GM18519 (cell line): ENCODE measurements around the gene ANO6.

Source experiments
- ATAC-seq: cut with Tn5 transposase; IDR thresholded peaks from one replicate; pipeline ENCODE4 v1.9.1; 2021; ENCODE audit warnings: mild to moderate bottlenecking, moderate library complexity; ENCODE audit not compliant: unreplicated experiment, low FRiP score

Gene ANO6

DNA sequence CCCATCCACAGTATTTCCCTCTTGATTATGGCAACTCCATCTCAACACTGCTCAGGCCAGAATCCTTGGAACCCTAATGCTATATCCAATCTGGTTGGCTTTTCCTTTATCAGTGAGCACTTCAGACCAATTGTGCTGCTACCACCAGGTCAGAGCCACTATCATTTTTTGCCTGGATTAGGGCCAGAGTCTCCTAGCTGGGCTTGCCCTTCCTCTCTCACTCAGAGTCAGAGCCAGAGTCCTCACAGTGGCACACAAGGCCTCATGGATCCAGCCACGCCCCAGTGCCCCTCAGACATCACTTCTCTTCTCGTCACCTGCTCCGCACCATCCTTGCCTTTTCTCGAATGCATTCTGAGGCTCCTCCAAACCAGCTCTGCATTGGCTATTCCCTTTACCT, 211.1 kb downstream of the ANO6 start:
- no peak for ATAC-seq

DNA sequence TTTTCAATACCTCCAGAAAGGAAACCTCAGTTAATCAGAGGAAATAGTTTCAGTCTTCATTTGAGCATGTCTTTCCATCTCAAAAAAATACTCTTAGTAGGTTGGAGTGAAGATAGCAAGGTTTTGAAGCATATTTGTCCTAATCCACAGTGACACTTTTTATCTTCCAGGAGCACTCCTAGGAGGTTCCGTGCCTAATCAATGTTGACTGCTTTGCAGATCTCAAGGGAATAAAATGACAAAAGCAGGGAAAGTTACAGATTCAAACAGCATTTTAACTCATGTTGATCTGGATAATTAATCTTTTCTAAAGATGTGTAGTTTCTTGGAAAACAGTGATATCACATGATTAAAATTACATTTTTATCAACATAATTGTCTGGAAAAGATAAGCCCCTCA, 213.9 kb downstream of the ANO6 start:
- no peak for ATAC-seq

DNA sequence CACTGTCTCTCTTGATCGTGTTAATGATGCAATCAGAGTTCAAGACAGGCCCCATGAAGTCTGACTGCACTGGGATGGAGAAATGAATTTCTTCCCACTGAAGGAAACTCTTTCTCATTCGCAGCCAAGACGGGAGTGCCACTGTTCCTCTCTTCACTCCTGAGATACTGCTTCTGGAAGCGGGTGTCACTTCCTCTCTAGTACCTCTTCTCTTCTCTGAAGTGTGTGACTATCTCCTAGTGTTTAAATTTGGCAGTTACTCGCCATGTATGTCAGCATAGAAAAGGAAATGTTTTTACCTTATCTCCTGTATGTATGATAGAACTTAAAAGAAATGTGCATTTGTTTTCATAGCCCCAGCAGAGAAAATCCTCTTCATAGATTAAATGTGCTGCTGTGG, 215.2 kb downstream of the ANO6 start:
- ATAC-seq, result no peak

DNA sequence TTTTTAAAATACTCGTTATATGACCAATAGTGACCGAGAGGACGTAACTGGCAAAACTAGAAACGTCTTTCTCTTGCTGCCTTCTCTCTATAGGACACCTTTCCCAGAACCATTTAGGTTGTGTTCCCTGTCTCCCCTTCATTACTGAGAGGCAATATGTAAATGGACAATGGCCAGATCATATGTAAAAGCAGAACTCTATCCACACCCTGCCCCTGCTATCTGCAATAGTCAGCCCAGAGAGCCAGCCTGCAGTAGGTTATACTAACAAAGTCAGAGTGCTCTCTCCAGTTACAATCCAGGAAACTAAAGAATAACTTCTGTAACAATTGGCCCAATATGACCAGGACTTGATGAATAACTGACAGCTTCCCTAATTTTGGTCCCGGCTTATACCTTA, 216.8 kb downstream of the ANO6 start:
- ATAC-seq, result no peak

DNA sequence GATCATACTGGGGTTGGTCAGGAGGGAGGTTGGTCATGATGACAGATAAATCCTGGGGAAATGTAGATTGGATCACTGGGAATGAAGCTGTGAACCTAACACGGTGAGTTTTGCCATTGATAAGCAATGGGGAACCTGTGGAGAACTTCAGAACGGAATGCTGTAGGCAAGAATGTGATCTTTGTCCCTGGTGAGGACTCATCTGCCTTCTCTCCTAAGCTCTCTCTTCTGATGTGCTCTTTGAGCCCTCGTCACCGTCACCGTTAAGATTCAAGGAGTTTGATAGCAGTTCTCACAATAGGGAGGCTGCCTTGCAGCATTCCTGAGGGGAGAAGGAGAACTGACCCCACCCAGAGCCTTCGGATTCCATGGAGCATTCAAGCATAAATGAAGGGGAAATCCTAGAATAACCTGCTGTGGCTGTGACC, 217.6 kb downstream of the ANO6 start:
- no peak for ATAC-seq

DNA sequence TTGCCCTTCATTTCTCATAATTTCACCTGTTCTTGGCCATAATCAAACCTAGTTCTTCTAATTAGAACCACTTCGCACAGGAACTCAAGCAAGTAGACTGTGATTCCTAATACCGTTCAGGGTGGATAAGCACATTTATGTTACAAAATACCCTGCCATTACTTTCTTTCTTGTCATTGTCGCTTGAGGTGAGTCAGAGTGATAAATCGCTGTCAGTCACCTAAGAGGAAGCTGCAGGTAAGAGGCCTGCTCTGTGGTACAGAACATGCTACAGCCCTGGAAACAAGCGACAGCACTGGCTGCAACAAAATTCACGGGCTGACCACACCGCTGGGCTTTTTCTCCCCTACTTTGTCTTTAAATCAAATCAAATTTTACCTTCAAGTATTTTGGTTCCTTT, 218.2 kb downstream of the ANO6 start:
- no peak for ATAC-seq

DNA sequence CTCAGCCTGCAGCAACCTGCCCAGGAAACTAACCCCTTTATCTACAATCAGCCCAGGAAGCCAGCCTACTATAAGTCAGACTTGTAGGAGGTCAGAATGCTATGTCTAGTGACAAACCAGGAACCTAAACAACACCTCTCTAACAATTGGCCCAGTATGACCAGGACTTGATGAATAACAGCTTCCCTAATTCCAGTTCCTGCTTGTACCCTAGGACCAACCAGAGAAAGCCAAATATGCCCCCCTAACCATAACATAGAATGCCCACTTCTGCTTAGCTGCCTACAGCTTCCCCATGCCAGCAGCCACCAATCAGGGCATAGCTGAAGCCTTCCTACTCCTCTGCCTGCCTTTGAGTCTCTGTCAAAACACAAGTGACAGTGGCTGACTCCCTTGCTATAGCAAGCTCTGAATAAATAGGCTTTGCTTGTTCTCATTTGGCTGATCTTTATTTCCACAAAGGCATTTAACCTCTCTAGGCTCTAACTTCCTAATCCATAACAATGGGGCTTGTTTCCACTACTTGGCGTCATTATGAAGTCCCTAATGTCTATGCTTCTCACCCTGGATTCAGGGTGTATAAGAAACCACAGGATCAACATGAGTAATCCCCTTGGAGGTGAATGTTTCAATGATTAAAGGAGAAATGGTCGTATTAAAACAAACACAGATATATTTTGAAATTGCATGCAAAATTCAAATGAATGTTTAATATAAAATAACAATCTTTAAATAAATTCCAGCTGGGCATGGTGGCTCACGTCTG, 220.2 kb downstream of the ANO6 start:
- no peak for ATAC-seq

DNA sequence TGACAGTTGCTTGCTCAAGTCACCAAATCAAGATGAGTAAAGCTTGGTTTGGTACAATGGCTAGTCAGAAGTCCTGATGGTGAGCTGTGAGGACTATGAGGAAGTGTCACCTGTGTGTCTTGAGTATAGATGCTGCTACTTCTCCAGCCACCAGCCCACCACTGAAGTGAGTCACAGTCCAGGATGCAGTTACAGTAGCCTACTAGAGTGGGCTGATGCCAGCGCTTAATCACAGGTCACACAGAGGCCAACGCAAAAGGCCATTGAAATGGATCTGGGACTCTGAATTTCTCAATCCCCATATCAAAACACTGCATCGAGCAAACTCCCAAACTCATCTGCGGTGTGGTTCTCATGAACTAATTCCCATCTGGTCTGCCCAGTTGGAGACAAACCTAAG, 223.1 kb downstream of the ANO6 start:
- ATAC-seq, result no peak

DNA sequence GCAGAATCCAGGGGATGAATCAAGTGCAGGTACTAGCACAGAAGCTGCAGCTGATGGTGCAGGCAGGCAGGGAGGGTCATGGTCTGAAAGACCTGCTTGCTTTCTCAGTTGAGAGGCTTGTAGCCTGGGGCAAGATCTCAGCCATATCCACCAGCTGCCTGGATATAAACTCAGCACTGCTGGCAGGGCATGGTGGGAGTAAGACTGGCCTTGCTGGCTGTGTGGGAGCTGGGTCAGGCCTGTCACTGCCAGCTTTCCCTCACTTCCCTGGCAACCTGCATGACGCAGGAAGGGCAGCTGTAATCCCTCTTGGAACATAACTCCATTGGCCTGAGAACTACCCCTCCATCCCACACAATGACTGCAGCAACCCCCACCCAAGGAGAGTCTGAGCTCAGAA, 230.1 kb downstream of the ANO6 start:
- no peak for ATAC-seq

DNA sequence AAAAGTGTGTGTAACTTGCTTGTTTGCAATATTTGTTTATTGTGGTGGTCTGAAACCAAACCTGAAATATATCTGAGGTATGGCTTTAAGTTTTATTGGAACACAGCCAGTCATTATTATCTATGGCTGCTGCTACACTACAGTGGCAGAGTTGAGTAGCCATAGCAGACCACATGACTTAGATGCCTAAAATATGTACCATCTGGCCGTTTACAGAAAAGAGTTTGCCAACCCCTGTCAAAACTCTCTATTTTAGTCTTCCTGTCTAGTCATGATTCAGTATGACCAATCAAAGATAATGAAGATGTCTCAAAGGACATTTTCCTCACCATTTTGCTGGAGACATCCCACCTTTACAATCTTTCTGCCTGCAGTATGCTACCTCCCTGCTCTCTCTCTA, 242.3 kb downstream of the ANO6 start:
- no peak for ATAC-seq

DNA sequence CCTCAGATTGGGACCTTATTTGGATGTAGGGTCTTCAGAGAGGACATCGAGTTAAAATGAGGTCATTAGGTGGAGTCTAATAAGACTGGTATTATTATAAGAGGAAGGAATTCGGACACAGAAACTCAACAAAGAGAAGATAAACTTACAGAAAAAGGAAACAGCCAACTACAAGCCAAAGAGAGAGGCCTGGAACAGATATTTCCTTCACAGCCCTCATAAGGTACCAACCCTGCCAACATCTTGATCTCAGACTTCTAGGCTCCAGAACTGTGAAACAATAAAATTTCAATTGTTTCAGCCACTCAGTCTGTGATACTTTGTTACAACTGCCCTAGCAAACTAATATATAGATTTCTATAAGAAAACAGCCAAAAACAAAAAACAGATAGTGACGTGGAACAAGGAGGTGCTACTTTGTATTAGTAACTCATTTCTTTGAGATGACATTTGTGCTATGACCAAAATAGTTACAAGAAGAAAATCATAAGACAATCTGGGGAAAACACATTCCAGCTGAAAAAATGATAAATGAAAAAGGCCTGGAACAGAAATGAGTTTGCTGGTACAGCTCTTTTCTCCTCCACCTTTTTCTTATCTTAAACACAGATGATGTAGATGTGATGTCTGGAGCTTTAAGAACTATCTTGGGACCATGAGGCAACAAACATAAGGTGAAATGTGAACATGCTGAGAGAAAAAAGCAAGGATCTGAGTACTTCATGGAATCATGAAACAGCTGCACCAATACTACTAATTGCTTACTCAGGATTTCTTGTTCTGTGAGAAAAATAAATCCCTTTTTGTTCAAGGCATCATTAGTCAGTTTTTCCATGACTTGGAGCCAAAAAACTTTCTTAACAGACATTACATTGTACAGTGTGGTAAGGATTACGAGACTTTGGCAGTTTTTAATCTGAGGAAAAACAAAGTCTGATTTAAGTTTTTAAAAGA, 243.2 kb downstream of the ANO6 start:
- no peak for ATAC-seq

DNA sequence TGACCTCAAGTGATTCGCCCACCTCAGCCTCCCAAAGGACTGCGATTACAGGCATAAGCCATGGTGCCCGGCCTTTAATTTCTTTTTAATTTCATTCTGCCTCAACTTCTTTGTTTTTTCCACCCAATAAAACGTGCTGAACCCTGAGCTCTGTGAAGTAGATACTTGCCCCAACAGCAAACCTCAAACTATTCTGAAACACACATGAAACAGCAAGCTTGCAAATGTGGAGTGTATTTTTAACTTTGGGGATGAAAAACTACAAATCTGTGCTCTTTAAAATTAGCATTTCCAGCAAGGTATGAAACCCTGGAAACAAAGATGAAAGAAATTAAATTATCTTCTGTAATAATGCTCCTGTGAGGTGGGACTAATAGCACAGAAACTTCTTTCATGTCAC, 246.6 kb downstream of the ANO6 start:
- ATAC-seq, result no peak

DNA sequence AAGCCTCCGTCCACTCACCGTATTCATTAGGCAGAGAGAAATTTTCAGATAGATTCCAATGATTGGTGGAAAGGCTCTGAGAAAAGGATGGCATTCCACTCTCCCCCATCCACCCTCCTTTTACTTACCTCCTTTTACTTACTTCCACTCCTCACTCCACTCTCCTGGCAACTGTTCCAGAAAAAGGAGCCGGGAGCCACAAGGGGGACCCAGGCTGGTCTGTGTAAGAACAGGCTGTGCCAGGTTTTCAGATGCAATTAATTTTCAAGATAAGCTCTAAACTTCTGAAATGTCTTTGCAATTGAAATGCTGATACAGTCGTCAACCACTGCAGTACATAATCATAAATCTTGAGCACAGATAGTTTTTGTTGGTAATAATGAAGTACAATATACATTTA, 248.8 kb downstream of the ANO6 start:
- no peak for ATAC-seq

DNA sequence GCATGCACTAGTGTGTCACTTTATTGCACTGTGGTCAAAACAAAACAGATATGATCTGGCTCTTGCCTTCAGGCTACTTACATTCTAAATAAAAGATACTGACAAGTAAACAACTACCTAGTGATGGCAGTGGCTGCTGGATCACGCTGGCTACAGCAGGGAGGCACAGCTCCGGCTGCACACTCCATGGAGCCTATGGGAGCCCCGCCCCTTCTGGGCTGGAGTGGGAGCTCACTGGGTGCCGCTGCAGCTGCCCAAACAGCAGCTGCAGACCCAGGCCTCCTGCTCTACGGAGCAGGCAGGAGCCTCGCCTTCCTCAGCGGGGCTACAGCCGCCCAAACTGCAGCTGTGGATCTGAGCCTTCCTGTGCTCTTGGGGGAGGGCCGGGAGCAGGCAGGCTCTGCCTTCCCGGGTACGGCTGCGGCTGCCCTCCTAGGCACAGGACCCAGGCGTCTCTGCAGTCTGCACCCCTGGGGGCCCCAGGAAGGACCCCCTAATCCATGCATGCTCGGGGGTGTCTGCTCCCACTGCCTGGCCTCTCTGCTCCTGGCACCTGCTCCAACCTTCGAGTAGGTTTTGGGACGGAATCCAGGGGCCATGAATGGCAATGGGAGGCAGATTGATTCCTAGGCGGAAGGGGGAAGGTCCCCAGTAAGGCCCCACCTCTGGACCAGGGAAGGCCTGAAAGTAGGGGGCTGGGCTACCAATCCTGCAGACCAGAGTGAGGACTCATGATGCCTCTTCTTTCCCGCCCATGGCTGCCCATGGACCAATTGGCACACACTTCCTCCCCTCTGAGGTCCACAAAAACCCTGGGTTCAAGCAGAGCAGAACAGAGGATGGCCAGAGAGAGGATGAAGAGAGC, 253.1 kb downstream of the ANO6 start:
- ATAC-seq, result no peak

DNA sequence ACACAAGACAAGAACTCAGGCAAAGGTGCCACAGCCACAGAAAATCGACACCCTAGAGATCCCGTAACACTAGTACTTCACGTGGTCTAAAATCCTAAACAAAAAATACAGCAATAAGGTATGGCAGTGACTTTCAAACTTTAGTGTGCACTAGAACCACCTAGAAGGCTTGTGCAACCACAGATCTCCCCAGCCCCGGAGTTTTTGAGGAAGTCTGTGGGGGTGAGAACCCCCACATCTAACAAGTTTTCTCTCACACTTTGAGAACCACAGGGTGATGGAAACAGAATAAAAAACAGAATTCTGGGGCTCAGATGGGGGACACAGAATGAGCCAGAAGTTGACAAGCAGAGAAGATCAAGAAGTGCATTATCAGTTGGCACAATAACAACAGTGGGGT, 254.0 kb downstream of the ANO6 start:
- no peak for ATAC-seq

DNA sequence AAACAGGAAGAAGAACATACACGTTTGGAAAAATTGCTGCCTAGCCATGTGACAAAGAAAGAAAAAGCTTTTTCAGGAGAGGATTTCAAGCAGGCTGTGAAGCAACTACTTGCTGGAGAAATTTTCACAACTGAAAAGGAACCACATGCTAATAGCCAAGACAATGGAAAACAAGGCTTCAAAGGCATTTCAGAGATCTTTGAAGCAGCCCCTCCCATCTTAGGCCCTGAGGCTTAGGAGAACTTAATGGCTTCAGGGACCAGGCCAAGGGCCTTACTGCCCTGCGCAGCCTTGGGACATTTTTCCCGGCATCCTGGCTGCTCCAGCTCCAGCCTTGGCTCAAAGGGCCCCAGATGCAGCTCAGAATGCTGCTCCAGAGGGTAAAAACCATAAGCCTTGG, 257.7 kb downstream of the ANO6 start:
- no peak for ATAC-seq

DNA sequence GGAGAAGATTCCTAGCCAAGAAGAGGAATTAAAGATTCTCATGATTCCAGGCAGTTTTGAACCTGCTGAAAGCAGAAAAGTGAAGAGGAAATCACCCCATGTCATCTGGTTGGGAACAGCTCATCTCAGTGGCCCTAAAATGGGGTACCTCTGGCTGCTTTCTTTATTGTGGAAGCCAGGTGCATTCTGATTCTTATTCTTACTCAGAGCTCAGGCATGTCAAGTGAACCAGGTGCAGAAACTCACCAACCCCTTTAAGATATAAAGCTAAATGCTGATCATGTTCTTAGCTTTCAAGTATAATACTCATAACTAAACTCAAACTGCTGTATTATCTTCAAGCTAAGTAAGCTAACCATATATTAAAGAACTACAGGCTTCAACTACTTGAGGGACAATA, 259.7 kb downstream of the ANO6 start:
- ATAC-seq, result no peak

DNA sequence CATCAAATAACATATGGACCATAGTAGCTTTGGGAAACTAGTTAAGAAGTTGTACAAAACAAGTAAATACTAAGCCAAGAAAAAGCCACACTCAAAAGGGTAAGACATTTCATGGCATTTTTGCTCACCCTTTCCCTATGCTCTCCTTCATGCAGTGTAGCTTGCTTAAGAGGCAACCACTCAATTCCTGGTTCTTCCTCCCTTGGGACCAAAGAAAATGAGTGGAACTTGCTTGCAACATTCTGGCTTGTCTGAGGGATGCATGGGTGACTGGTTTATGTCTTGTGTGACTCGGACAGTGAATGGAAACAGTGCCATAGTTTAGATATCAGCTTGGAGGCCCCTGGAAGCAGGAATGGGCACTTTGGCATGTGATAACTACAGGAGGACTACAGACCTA, 261.6 kb downstream of the ANO6 start:
- ATAC-seq, result no peak

DNA sequence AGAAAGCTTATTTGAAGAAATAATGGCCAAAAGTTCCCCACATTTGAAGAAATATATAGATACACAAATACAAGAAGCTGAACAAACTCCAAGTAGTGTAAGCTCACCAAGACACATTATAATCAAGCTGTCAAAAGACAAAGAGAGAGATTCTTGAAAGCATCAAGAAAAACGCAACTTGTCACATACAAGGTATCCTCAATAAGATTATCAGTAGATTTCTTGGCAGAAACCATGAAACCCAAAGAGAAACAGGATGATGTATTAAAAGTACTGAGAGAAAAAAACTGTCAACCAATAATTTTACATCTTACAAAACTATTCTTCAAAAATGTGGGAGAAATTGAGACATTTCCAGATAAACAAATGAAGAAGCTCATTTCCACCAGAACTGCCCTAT, 263.0 kb downstream of the ANO6 start:
- no peak for ATAC-seq

DNA sequence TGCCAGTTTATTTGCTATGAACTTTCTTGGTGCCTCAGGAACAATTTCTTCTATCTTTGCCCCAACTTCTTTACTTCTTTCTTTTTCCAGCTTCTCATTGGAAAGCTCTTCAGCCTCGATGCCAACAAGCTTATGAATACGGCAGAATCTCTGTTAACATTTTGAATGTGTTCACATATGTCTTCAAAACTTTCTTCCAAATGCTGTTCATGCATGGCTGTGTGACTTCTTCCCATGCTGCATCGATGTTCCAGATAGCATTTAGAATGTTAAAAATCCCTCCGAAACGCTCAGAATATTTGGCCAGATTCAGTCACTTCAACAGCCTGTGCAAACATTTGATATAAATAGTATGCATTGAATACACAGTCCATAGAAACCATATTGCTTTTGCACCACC, 265.9 kb downstream of the ANO6 start:
- ATAC-seq, result no peak

DNA sequence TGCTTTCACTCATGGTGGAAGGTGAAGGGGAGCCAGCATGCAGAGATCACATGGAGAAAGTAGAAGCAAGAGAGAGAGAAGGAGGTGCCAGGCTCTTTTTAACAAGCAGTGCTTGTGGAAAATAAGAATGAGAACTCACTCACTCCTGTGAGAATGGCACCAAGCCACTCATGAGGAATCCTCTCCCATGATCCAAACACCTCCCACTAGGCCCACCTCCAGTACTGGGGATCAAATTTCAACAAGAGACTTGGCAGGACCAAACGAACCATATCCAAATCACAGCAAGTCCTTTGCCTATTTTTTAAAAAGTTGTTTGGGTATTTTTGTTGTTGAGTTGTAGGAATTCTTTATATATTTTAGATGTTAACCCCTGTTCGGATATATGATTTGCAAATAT, 267.7 kb downstream of the ANO6 start:
- ATAC-seq, result no peak
